ENCODE results near the gene BORCS6. TPM values are rescaled to one million over a fixed set of nuclear protein-coding genes. Genes with fewer than 3 reads are reported as not detected.

Gene BORCS6
- total and polyA plus RNA-seq, 2 experiments from 2014 or later = 13.7 to 19.7 TPM

DNA sequence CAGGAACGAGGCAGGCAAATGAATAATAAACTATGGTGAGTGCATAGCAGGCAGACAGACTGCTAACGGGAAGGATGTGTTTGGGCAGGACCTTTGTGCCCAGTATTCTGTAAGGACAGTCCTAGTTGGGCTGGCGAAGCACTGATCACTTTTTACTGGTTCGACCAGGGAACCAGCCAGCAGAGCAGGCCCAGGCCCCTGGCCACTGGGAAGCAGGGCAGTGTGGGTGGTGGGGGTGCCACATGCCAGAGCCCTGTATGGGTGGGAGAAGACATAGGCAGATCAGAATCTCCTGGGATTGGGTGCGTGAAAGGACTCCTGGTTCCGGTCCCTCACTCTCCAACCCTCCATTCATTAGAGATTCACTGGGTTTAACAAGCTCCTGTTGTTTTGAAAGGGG is 23.2 kb downstream of the BORCS6 start:
- Histone ChIP-seq H3K9me3 (ENCODE audit: low read depth) (no peaks in the 10 kb centered on the region), H3K4me1 (ENCODE audit: low read depth) (peaks cover 16% of the 10 kb centered on the region), H3K4me3 (no peak overlapping the region), H3K27ac (peak overlapping the region; percentile 28), H3K36me3 (no peaks in the 10 kb centered on the region), H3K27me3 (no peaks in the 10 kb centered on the region)
- DNase-seq (ENCODE audit: low read depth in 1 of 2, low spot score in 1 of 2) = no peak
- TF ChIP-seq, protein P1, sequence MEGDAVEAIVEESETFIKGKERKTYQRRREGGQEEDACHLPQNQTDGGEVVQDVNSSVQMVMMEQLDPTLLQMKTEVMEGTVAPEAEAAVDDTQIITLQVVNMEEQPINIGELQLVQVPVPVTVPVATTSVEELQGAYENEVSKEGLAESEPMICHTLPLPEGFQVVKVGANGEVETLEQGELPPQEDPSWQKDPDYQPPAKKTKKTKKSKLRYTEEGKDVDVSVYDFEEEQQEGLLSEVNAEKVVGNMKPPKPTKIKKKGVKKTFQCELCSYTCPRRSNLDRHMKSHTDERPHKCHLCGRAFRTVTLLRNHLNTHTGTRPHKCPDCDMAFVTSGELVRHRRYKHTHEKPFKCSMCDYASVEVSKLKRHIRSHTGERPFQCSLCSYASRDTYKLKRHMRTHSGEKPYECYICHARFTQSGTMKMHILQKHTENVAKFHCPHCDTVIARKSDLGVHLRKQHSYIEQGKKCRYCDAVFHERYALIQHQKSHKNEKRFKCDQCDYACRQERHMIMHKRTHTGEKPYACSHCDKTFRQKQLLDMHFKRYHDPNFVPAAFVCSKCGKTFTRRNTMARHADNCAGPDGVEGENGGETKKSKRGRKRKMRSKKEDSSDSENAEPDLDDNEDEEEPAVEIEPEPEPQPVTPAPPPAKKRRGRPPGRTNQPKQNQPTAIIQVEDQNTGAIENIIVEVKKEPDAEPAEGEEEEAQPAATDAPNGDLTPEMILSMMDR (IDR thresholded peaks at IDR 0.05; ENCODE audit: low read depth, low read length) = no peak

- H3K27ac ChIP-seq = peak overlapping the region; percentile 96
- no peak for DNase-seq (ENCODE audit: low read depth in 1 of 2, low spot score in 1 of 2)
- no peaks in the 10 kb centered on the region for H3K9me3 ChIP-seq (ENCODE audit: low read depth)
- peaks cover 16% of the 10 kb centered on the region for H3K4me1 ChIP-seq (ENCODE audit: low read depth)
- H3K27me3 ChIP-seq = no peaks in the 10 kb centered on the region
- TF ChIP-seq, protein P1 (IDR thresholded peaks at IDR 0.05; ENCODE audit: low read depth, low read length) = no peak
- H3K36me3 ChIP-seq = peaks cover 5% of the 10 kb centered on the region
- no peak overlapping the region for H3K4me3 ChIP-seq
Measured at GRCh38 chr17:8164815-8165131, 25.2 kb downstream of the BORCS6 start.

DNA sequence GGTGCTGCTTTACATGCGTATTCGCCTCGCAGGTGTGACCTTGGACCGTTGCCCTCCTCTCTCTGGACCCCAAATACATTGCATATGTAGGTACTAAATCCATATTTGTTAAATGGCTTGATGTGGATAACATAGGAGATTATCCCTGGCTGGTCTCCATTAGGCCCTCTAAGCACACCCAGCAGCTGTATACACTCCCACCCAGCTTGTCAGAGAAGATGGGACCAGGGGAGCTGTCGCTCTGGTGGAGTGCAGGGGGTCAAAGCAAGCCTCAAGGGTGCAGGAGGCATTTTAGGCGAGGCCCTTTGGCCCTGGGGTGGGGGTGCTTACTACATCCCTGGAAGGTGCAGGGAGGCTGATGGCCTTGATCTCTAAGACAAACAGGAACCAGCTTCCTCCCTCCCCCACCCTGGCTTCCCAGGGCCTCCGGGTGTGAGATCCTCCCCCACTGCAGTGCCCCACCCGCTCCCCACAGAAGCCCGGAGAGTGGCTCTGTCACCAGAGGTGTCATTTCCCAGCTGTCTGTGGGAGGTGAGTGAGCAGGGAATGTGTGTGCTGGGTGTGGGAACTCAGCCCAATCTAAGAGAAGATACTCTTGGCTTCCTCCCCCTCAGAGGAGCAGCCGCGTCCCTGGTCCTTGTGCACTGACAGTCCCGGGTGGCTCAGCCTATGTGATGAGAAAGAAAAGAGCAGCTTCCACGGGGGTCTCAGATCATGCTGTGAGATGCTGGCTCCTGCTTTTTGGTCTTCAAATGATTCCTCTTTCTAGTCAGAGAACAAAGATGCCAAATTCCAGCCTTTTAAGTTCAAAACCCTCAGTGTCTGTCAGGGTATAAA is 25.8 kb downstream of the BORCS6 start:
- DNase-seq (ENCODE audit: low read depth in 1 of 2, low spot score in 1 of 2) = peak; percentile 34 to 50
- TF ChIP-seq, protein P1 (IDR thresholded peaks at IDR 0.05; ENCODE audit: low read depth, low read length) = no peak
- Histone ChIP-seq H3K36me3 (peaks cover 5% of the 10 kb centered on the region), H3K4me3 (no peak overlapping the region), H3K9me3 (ENCODE audit: low read depth) (no peaks in the 10 kb centered on the region), H3K27ac (peak overlapping the region; percentile 96), H3K4me1 (ENCODE audit: low read depth) (peaks cover 16% of the 10 kb centered on the region), H3K27me3 (no peaks in the 10 kb centered on the region)

- TF ChIP-seq, protein P1 (IDR thresholded peaks at IDR 0.05; ENCODE audit: low read depth, low read length) = no peak
Measured at GRCh38 chr17:8162997-8163977, 26.7 kb downstream of the BORCS6 start.

GRCh38 chr17:8162233-8162996 is 27.6 kb downstream of the BORCS6 start, which contains the start of gene VAMP2:
Gene VAMP2 (minus strand): TSS chr17:8162948. CDS start chr17:8162879, 69 bp downstream.
- DNase-seq (ENCODE audit: low read depth in 1 of 2, low spot score in 1 of 2) = peak; percentile 79 to 87
- TF ChIP-seq, protein P1 (IDR thresholded peaks at IDR 0.05; ENCODE audit: low read depth, low read length) = no peak

More at GRCh38 chr17:8162997-8163977, 26.7 kb downstream of the BORCS6 start:
- Histone ChIP-seq H3K36me3 (peaks cover 5% of the 10 kb centered on the region), H3K27me3 (no peaks in the 10 kb centered on the region), H3K4me3 (peak overlapping the region; percentile 100), H3K27ac (peak overlapping the region; percentile 96), H3K9me3 (ENCODE audit: low read depth) (no peaks in the 10 kb centered on the region), H3K4me1 (ENCODE audit: low read depth) (peaks cover 16% of the 10 kb centered on the region)
- peak in 1 of 2 donors; percentile 32 for DNase-seq (ENCODE audit: low read depth in 1 of 2, low spot score in 1 of 2)

More at GRCh38 chr17:8162233-8162996, 27.6 kb downstream of the BORCS6 start, which contains the start of gene VAMP2:
- Histone ChIP-seq H3K27me3 (no peaks in the 10 kb centered on the region), H3K27ac (peak within 1 kb of the TSS; percentile 96), H3K36me3 (peaks cover 5% of the 10 kb centered on the region), H3K4me3 (peak within 1 kb of the TSS; percentile 100), H3K4me1 (ENCODE audit: low read depth) (peaks cover 16% of the 10 kb centered on the region), H3K9me3 (ENCODE audit: low read depth) (no peaks in the 10 kb centered on the region)

All from cardiac muscle cell (in vitro differentiated cells and primary cell).